Ascending aorta (tissue), 2 donors: ENCODE results near the gene P2RY14. TPM values are rescaled to one million over a fixed set of nuclear protein-coding genes. Genes with fewer than 3 reads are reported as not detected.

ENCODE experiments used
- DNase-seq, 2 donors: peaks; one replicate each; pipeline ENCODE4 v3.0.0-alpha.2; 2019; ENCODE audit warnings: low spot score in 2 of 2
- H3K27ac ChIP-seq, 2 donors: fragments of 200-600 bp; sonication (generic); one replicate each; pipeline ENCODE4 v1.5.1; 2016 to 2017; ENCODE audit warnings: mild to moderate bottlenecking in 1 of 2
- H3K27me3 ChIP-seq: fragments of 200-600 bp; sonication (generic); one replicate; pipeline ENCODE4 v1.5.1; 2017
- H3K36me3 ChIP-seq, 2 donors: fragments of 200-600 bp; sonication (generic); one replicate each; pipeline ENCODE4 v1.5.1; 2016
- H3K4me1 ChIP-seq, 2 donors: fragments of 200-600 bp; sonication (generic); one replicate each; pipeline ENCODE4 v1.5.1; 2016 to 2017; ENCODE audit warnings: mild to moderate bottlenecking in 1 of 2
- H3K4me3 ChIP-seq, 2 donors: fragments of 200-600 bp; sonication (generic); one replicate each; pipeline ENCODE4 v1.5.1; 2016 to 2017; ENCODE audit warnings: mild to moderate bottlenecking in 1 of 2
- H3K9me3 ChIP-seq, 2 donors: fragments of 200-600 bp; sonication (generic); one replicate each; pipeline ENCODE4 v1.5.1; 2016
- intact Hi-C: fragments of 100-400 bp; cut with DNase I; formaldehyde crosslinking; loops from one replicate; pipeline ENCODE4 v1.15.1; 2023
- total RNA-seq: library from RNA; depleted of rRNA; stranded (reverse); fragments of >200 nt; gene quantifications from one replicate; pipeline ENCODE4 v1.1.0, GENCODE V29; 2016
- TF ChIP-seq, protein P1 (sequence below), 3 experiments: fragments of 200-600 bp in 2 of 3; fragments of 450-650 bp in 1 of 3; sonication (generic) in 2 of 3; IDR thresholded peaks; one replicate each; pipeline ENCODE4 v1.5.1; 2016 to 2019; ENCODE audit warnings: antibody characterized with exemption in 3 of 3, mild to moderate bottlenecking in 1 of 3, moderate library complexity in 1 of 3

The P2RY14 gene
- total RNA-seq, result 2.7 TPM

DNA sequence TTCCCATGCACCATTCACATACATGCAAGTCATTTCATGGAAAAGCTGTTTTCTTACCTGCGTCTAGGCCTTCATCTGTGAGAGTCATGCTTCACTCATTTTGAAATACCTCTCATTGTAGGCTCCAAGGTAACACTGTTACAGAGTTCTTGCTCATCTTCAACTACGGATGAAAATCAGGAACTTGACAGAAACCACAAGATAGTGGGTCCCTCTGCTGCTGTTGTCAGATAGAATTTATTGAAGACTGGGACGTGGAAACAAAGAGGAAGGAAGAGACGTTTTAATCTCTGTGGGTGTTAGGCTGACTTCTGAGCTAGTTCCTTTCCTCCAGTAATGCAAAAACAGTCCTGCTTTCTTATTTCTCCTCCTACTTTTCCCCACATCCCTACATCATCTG lies at the start of gene P2RY14:
Gene P2RY14, minus strand, starts transcription at position 313 of the 400 bp plus-strand sequence. CDS start 64,226 bp downstream, outside the sequence.
- Histone ChIP-seq H3K9me3 (no peaks in the 10 kb centered on the region), H3K27ac (no peak within 1 kb of the TSS), H3K4me1 (no peaks in the 10 kb centered on the region), H3K36me3 (no peaks in the 10 kb centered on the region), H3K27me3 (no peaks in the 10 kb centered on the region), H3K4me3 (no peak within 1 kb of the TSS)
- TF ChIP-seq, protein P1, sequence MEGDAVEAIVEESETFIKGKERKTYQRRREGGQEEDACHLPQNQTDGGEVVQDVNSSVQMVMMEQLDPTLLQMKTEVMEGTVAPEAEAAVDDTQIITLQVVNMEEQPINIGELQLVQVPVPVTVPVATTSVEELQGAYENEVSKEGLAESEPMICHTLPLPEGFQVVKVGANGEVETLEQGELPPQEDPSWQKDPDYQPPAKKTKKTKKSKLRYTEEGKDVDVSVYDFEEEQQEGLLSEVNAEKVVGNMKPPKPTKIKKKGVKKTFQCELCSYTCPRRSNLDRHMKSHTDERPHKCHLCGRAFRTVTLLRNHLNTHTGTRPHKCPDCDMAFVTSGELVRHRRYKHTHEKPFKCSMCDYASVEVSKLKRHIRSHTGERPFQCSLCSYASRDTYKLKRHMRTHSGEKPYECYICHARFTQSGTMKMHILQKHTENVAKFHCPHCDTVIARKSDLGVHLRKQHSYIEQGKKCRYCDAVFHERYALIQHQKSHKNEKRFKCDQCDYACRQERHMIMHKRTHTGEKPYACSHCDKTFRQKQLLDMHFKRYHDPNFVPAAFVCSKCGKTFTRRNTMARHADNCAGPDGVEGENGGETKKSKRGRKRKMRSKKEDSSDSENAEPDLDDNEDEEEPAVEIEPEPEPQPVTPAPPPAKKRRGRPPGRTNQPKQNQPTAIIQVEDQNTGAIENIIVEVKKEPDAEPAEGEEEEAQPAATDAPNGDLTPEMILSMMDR (IDR thresholded peaks at IDR 0.05), result no peak
- intact Hi-C loops, result no loop called here
- DNase-seq, result no peak

DNA sequence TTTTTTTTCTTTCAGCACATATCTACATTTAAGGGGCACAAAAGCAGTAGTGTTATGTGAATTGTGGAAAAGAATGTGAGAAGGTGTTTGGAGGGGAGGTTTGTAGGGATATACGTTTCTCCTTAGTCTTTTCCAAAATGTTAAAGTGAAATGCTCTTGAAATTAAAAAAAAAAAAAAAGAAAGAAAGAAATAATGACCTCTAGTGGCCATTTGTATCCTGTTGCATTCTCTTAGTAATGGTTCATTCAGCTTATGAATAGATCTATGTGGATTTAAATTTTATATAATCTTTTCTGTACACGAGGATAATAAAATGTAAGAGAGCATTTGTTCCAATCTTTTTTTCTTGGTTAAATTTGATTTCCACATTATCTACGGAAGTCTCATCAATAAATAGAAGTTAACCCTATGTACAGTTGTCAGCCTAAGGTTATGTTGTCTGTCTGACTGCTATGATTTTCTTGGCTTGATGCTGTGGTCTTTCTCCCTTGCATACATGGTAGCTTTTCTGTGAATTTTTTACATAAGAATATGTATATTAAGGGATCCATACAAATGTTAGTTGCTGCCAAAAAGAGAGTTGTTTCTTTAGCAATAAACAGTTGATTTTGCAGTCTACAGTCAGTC lies 49.3 kb upstream of the P2RY14 start:
- H3K36me3 ChIP-seq, result no peaks in the 10 kb centered on the region
- DNase-seq, result no peak
- H3K27ac ChIP-seq, result no peak overlapping the region
- no peaks in the 10 kb centered on the region for H3K27me3 ChIP-seq
- no peak overlapping the region for H3K4me3 ChIP-seq
- TF ChIP-seq, protein P1 (IDR thresholded peaks at IDR 0.05), result peak in 2 of 3 experiments; percentile 44 to 57
- H3K4me1 ChIP-seq, result no peaks in the 10 kb centered on the region
- intact Hi-C loops, result no loop called here
- H3K9me3 ChIP-seq, result no peaks in the 10 kb centered on the region

DNA sequence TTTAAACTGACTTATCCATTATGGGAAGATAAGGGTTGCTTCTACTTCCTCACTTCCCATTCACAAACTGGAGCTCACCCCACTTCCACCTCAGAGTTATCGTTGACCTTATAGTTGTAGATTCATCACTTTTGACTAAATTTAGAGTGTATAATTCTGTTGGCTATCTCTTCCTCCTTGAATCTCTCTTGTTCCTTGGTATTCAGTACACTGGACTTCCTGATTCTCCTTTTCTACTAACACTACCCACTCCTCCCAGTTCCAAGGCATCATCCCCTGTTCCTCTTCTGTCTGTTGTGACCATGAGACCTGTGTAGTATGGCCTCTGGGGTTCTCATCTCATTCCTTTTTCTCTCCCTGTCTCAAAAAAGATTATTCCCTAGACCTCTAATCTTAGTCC lies 44.2 kb upstream of the P2RY14 start:
- DNase-seq, result no peak
- Histone ChIP-seq H3K27ac (no peak overlapping the region), H3K4me3 (no peak overlapping the region), H3K36me3 (no peaks in the 10 kb centered on the region), H3K9me3 (no peaks in the 10 kb centered on the region), H3K27me3 (no peaks in the 10 kb centered on the region), H3K4me1 (no peaks in the 10 kb centered on the region)
- TF ChIP-seq, protein P1 (IDR thresholded peaks at IDR 0.05), result no peak
- intact Hi-C loops, result no loop called here

DNA sequence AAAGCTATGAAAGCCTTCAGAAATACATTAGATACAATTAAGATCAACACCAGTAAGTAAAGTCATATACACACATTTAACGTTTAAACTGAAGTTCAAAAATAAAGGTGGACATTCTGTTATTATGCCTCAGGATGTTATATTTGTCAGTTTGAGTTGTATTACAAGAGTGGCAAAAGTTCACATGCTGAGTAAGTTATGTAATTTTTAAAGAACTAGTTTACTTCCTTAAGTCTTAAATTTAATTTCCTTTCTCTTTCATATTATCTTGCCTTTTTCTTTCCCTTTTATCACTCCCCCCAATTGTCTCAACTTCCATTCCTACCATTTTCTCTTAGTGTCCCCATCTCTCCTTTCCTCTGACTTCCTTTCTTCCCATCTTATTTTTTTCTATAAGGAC lies 43.2 kb upstream of the P2RY14 start:
- Histone ChIP-seq H3K4me1 (no peaks in the 10 kb centered on the region), H3K9me3 (no peaks in the 10 kb centered on the region), H3K27ac (no peak overlapping the region), H3K4me3 (no peak overlapping the region), H3K27me3 (no peaks in the 10 kb centered on the region), H3K36me3 (no peaks in the 10 kb centered on the region)
- intact Hi-C loops, result no loop called here
- DNase-seq, result no peak
- TF ChIP-seq, protein P1 (IDR thresholded peaks at IDR 0.05), result no peak

DNA sequence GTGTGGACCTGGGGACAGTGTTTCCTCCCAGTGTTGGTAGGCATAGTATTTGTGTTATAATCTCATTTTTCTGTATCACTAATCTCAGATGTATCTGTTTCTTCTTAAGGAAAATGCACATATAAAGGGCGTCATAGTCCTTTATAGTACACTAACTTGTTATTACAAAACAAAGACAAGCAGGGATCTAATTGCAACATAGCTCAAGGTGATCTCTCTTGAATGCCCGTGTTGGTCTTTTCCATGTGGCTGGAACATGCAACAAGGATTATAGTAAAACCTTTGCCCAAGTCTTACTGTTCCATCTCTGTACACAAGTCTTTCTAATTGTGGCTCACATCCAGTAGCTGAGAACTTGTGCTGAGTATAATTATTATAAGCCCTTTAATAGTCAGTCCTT lies 41.8 kb upstream of the P2RY14 start:
- TF ChIP-seq, protein P1 (IDR thresholded peaks at IDR 0.05), result no peak

DNA sequence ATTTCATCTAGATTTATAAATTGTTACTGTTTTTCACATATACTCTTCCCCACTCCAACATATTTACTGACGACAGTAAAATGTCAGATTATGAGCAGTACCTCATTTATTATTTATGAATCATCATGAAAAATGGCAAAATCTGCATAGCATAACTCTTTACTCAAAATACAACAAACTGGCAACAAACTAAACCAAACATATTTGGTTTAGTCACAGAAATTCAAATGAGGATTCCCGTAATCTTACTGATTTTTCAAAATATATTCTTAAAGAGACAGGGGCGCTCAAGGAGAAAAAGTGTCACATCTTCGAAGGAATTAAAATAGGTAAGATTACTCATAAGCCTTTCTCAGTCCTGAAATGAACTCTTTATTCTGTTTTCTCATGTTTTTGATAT lies 41.3 kb upstream of the P2RY14 start:
- DNase-seq, result no peak
- H3K36me3 ChIP-seq, result no peaks in the 10 kb centered on the region
- H3K4me1 ChIP-seq, result no peaks in the 10 kb centered on the region
- no peak overlapping the region for H3K4me3 ChIP-seq
- intact Hi-C loops, result no loop called here
- no peak overlapping the region for H3K27ac ChIP-seq
- no peaks in the 10 kb centered on the region for H3K9me3 ChIP-seq
- TF ChIP-seq, protein P1 (IDR thresholded peaks at IDR 0.05), result no peak
- H3K27me3 ChIP-seq, result no peaks in the 10 kb centered on the region

More for the DNA sequence above, 41.8 kb upstream of the P2RY14 start:
- no peak for DNase-seq
- Histone ChIP-seq H3K4me1 (no peaks in the 10 kb centered on the region), H3K27ac (no peak overlapping the region), H3K36me3 (no peaks in the 10 kb centered on the region), H3K27me3 (no peaks in the 10 kb centered on the region), H3K9me3 (no peaks in the 10 kb centered on the region), H3K4me3 (no peak overlapping the region)
- intact Hi-C loops, result no loop called here
